ENCODE results near the gene TSPAN12. TPM values are rescaled to one million over a fixed set of nuclear protein-coding genes. Genes with fewer than 3 reads are reported as not detected.

The TSPAN12 gene
- polyA plus RNA-seq, 2 of the 4 experiments (the other 2 are of a cell fraction): 0.62 to 0.98 TPM

DNA sequence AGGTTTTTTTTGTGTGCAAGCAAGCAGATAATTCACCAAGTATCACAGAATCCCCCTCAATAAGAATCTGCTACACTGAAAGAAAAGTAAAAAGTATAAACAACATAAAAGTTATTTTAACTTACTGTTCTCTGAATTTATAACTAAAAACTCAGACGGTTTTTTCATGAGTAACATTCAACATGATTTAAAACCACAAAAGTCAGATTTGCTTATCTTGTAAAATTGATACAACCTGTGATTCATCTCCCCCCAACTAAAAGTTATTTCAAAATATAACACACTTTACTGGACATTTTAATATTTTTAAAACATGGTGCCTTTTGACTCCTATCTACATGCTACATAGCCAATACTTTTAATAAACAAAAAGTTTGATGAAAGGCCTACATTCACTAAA is 32.8 kb downstream of the TSPAN12 start:
- 4% methylated on average over 1 of the region's 1 CpG for WGBS (ENCODE audit: missing lambda C conversion rate)
- no peak overlapping the region for H3K4me3 ChIP-seq
- H3K27ac ChIP-seq: no peak overlapping the region
- ChIA-PET POLR2A (no interaction called here), CTCF (no interaction called here)
- DNase-seq (ENCODE audit: low read depth in 1 of 2, low spot score in 1 of 2) (no peak), FAIRE-seq (no peak), ATAC-seq (no peak)
- no peaks in the 10 kb centered on the region for H3K4me1 ChIP-seq
- H3K4me2 ChIP-seq: no peak overlapping the region
- TF ChIP-seq POLR2AphosphoS2 (conservative IDR thresholded peaks at IDR 0.05; ENCODE audit: low read length) (no peak), NPAS2 (CRISPR knock-in tag; IDR thresholded peaks at IDR 0.05; ENCODE audit: borderline replicate concordance) (no peak), EHF (CRISPR knock-in tag; IDR thresholded peaks at IDR 0.05) (no peak), CHD4 (IDR thresholded peaks at IDR 0.05; ENCODE audit: borderline replicate concordance) (no peak), NR3C1 (IDR thresholded peaks at IDR 0.05) (no peak), JUN (IDR thresholded peaks at IDR 0.05) (no peak), HOXB13 (CRISPR knock-in tag; IDR thresholded peaks at IDR 0.05; ENCODE audit: low read depth) (no peak), ZNF302 (CRISPR knock-in tag; IDR thresholded peaks at IDR 0.05) (no peak), CEBPB (IDR thresholded peaks at IDR 0.05) (no peak)
- TF ChIP-seq, protein P1, sequence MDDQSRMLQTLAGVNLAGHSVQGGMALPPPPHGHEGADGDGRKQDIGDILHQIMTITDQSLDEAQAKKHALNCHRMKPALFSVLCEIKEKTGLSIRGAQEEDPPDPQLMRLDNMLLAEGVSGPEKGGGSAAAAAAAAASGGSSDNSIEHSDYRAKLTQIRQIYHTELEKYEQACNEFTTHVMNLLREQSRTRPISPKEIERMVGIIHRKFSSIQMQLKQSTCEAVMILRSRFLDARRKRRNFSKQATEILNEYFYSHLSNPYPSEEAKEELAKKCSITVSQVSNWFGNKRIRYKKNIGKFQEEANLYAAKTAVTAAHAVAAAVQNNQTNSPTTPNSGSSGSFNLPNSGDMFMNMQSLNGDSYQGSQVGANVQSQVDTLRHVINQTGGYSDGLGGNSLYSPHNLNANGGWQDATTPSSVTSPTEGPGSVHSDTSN (IDR thresholded peaks at IDR 0.05): no peak
- TF ChIP-seq, protein P2, sequence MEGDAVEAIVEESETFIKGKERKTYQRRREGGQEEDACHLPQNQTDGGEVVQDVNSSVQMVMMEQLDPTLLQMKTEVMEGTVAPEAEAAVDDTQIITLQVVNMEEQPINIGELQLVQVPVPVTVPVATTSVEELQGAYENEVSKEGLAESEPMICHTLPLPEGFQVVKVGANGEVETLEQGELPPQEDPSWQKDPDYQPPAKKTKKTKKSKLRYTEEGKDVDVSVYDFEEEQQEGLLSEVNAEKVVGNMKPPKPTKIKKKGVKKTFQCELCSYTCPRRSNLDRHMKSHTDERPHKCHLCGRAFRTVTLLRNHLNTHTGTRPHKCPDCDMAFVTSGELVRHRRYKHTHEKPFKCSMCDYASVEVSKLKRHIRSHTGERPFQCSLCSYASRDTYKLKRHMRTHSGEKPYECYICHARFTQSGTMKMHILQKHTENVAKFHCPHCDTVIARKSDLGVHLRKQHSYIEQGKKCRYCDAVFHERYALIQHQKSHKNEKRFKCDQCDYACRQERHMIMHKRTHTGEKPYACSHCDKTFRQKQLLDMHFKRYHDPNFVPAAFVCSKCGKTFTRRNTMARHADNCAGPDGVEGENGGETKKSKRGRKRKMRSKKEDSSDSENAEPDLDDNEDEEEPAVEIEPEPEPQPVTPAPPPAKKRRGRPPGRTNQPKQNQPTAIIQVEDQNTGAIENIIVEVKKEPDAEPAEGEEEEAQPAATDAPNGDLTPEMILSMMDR (IDR thresholded peaks at IDR 0.05): no peak
- TF ChIP-seq, protein P3, sequence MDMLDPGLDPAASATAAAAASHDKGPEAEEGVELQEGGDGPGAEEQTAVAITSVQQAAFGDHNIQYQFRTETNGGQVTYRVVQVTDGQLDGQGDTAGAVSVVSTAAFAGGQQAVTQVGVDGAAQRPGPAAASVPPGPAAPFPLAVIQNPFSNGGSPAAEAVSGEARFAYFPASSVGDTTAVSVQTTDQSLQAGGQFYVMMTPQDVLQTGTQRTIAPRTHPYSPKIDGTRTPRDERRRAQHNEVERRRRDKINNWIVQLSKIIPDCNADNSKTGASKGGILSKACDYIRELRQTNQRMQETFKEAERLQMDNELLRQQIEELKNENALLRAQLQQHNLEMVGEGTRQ (IDR thresholded peaks at IDR 0.05): no peak
- H3K9me3 ChIP-seq: no peaks in the 10 kb centered on the region

DNA sequence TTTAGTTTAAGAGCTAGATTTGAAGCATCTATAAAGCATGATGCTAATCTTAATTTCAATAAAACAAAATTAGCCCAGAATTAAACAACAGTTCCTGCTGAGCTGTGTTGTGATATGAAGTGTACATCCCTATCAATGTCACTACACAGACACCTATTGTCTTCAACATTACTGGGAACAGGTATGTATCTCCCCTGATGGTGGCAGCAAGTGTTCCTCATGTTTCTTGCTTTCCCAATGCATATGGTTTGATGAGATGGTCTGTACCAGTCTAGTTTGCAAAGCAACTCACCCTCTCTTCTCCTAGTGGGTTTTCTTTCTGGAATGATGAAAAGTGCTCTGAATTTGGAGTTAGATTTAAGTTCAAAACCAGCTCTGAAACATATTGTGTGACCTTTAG is 38.1 kb downstream of the TSPAN12 start:
- Histone ChIP-seq H3K4me1 (no peaks in the 10 kb centered on the region), H3K4me3 (no peak overlapping the region), H3K27ac (no peak overlapping the region), H3K4me2 (no peak overlapping the region), H3K9me3 (no peaks in the 10 kb centered on the region)
- no peak for FAIRE-seq
- no peak for ATAC-seq
- ChIA-PET CTCF (interaction anchor here (1.2 kb wide), 1 partner anchor 14 kb away, joined by 4 read pairs; no protein-coding TSS in a partner anchor), POLR2A (interaction anchor here (0.5 kb wide), 1 partner anchor 130 kb away, joined by 6 read pairs; the partner anchor contains the start of gene ING3)
- DNase-seq (ENCODE audit: low read depth in 1 of 2, low spot score in 1 of 2): no peak
- TF ChIP-seq SMC3 (IDR thresholded peaks at IDR 0.05) (no peak), HOXA7 (CRISPR knock-in tag; IDR thresholded peaks at IDR 0.05) (no peak), PHF8 (IDR thresholded peaks at IDR 0.05; ENCODE audit: borderline replicate concordance, low read depth) (no peak), NFE2L2 (conservative IDR thresholded peaks at IDR 0.05; ENCODE audit: low read length) (no peak), RARB (CRISPR knock-in tag; IDR thresholded peaks at IDR 0.05) (no peak), NR3C1 (IDR thresholded peaks at IDR 0.05) (no peak), NPAS2 (CRISPR knock-in tag; IDR thresholded peaks at IDR 0.05; ENCODE audit: borderline replicate concordance) (no peak), RCOR1 (IDR thresholded peaks at IDR 0.05; ENCODE audit: low read depth, low read length) (no peak), POLR2AphosphoS2 (conservative IDR thresholded peaks at IDR 0.05; ENCODE audit: low read length) (no peak), JUNB (IDR thresholded peaks at IDR 0.05) (no peak), EP300 (IDR thresholded peaks at IDR 0.05) (no peak), TP53 (CRISPR knock-in tag; IDR thresholded peaks at IDR 0.05) (no peak)
- TF ChIP-seq, protein P4, sequence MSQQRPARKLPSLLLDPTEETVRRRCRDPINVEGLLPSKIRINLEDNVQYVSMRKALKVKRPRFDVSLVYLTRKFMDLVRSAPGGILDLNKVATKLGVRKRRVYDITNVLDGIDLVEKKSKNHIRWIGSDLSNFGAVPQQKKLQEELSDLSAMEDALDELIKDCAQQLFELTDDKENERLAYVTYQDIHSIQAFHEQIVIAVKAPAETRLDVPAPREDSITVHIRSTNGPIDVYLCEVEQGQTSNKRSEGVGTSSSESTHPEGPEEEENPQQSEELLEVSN (IDR thresholded peaks at IDR 0.05; ENCODE audit: borderline replicate concordance, low read depth): no peak
- TF ChIP-seq, protein P5, sequence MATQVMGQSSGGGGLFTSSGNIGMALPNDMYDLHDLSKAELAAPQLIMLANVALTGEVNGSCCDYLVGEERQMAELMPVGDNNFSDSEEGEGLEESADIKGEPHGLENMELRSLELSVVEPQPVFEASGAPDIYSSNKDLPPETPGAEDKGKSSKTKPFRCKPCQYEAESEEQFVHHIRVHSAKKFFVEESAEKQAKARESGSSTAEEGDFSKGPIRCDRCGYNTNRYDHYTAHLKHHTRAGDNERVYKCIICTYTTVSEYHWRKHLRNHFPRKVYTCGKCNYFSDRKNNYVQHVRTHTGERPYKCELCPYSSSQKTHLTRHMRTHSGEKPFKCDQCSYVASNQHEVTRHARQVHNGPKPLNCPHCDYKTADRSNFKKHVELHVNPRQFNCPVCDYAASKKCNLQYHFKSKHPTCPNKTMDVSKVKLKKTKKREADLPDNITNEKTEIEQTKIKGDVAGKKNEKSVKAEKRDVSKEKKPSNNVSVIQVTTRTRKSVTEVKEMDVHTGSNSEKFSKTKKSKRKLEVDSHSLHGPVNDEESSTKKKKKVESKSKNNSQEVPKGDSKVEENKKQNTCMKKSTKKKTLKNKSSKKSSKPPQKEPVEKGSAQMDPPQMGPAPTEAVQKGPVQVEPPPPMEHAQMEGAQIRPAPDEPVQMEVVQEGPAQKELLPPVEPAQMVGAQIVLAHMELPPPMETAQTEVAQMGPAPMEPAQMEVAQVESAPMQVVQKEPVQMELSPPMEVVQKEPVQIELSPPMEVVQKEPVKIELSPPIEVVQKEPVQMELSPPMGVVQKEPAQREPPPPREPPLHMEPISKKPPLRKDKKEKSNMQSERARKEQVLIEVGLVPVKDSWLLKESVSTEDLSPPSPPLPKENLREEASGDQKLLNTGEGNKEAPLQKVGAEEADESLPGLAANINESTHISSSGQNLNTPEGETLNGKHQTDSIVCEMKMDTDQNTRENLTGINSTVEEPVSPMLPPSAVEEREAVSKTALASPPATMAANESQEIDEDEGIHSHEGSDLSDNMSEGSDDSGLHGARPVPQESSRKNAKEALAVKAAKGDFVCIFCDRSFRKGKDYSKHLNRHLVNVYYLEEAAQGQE (IDR thresholded peaks at IDR 0.05): no peak
- TF ChIP-seq, protein P6, sequence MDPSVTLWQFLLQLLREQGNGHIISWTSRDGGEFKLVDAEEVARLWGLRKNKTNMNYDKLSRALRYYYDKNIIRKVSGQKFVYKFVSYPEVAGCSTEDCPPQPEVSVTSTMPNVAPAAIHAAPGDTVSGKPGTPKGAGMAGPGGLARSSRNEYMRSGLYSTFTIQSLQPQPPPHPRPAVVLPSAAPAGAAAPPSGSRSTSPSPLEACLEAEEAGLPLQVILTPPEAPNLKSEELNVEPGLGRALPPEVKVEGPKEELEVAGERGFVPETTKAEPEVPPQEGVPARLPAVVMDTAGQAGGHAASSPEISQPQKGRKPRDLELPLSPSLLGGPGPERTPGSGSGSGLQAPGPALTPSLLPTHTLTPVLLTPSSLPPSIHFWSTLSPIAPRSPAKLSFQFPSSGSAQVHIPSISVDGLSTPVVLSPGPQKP (IDR thresholded peaks at IDR 0.05; ENCODE audit: low read depth, low read length): no peak

Data from A549 (cell line).